HG03565 (cell line): ENCODE data around the gene RDH13.

ENCODE experiments used
- ATAC-seq: cut with Tn5 transposase; IDR thresholded peaks from one replicate; pipeline ENCODE4 v1.9.1; 2021; ENCODE audit warnings: mild to moderate bottlenecking, moderate library complexity; ENCODE audit not compliant: unreplicated experiment

RDH13 gene

DNA sequence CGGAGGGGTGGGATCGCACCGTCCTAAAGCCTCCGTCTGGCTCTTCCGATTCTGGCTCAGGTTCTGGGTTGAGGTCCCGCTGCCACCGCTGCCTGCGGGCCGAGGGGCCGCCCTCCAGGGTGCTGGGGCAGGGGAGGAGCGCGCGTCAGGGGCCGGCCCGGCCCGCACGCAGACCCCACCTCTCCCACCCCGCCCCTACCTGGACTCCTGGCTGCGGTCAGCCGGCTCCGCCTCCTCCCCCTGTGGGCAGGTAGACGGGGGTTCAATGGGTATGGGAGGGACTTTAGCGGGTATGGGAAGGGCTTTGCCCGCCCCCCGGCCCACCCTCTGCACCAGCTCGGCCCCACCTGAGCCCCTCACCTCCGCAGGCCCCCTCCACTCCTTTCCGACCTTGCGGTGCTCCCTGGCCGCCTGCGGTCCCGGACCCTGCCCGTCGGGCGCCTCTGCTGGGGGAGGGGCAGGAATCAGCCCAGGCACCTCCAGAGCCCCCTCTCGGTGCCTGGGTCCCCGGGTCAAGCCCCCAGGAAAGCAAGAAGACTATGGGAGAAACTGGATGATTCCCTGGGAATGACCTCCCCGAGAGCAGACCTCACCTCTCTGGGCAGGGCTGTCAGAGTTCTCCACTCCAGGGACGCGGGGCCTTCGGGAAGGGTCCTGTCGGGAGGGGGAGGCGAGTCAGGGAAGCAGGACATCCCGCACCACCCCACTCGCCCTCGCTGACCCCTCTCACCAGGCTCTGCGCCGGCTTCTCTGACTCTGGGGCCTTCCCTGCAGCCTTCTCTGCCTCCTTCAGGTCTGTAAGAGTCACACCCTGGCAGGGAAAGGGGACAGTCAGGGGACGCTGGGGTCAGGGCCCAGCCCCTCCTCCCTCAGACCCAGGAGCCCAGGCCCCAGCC, 29.7 kb upstream of the RDH13 start:
- no peak for ATAC-seq

DNA sequence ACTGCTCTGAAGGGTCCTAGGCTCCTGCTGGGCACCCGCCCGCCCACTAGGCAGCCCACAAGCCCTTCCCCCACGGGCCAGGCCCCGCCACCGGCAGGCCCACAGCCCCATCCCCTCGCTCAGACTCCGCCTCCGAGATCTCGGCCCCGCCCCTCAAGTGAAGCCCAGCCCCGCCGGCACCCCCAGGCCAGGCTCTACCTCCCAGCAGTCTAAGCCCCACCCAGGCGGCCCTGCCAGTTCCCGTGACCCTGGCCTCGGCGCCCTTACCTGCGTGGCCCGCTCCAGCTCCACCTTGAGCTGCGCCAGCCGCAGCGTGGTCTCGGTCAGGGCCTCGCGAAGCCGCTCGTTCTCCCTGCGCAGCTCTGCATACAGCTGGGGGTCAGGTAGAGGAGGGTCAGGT, 29.0 kb upstream of the RDH13 start:
- no peak for ATAC-seq

- ATAC-seq = no peak
These were observed 28.4 kb upstream of the RDH13 start for GRCh38 chr19:55091126-55091910.

DNA sequence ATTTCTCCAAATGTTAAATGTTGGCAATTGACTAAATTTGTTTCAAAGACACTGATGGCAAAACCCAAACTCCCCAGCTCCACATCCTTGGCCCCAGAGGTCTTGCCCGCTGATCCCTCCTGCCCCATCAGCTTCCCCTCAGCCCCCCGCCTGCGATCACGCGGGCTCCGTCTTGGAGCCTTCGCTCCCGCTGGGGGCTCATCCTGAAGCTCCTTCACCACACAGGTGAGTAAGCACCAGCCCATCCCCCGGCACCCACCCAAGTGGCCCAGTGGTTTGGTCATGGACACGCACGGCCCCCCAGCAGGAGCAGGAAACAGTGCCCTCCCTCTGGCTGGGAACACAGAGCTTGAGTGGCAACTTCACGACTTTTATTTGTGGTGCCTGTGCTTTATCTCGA, 27.6 kb upstream of the RDH13 start:
- ATAC-seq = no peak

- ATAC-seq = no peak
These were observed 26.5 kb upstream of the RDH13 start for GRCh38 chr19:55089342-55089944.

DNA sequence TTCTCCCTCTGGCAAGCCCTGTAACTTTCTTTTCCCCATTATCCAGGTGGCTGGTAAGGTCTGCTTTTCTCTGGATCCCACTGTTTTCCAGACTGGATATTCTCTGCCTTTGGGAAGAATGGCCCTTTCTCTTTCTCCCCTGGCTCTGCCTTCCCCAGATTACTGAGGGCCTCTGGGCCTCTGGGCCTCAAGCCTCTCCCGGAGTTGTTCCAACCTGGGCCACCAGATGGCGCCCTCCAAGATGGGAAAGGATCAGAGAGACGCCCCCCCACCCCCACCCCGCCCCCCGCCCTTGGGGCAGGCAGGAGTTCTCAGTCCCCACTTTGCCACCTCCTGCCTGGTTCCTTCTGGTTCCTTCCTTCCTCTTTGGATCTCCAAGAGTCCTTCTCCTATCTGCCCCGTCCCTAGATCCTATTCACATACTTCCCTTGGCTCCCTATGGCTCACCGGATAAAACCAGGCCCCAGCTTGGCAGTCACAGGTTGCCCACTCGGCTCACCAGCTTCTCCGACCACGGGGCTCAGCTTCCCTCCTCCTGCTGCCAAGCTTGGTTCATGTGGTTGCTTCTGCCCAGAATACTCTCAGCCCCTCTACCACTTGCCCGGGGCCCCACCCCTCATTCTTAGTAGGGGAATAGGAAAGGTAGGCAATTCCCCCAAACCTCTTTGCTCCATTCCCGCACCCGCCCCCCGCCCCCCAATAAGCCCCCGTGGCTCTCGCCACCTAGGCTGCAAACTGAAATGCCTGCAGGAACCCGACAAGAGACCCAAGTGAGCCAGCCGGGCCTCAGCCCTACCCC, 25.8 kb upstream of the RDH13 start:
- no peak for ATAC-seq

DNA sequence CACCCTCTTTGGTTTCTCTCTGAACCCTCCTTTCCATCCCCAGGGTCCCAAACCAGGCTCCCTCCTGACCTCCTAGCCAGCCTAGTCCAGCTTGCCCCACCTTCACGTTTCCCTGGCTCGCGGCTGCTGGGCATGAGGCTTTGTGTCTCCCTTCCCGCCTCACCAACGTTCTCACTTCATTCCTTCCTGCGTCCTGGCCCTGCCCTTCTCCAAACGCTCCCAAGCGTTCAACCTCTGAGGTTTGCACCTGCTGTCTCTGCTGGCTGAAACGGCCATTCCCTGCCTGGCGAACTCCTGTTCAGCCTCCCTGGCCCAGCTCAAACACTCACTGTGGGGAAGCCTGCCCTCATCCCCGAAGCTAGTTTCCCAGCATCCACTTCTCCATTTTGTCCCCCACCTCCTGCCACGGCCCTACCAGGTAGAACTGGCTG, 25.1 kb upstream of the RDH13 start:
- no peak for ATAC-seq

GRCh38 chr19:55087542-55087901, 24.6 kb upstream of the RDH13 start:
- ATAC-seq = no peak

DNA sequence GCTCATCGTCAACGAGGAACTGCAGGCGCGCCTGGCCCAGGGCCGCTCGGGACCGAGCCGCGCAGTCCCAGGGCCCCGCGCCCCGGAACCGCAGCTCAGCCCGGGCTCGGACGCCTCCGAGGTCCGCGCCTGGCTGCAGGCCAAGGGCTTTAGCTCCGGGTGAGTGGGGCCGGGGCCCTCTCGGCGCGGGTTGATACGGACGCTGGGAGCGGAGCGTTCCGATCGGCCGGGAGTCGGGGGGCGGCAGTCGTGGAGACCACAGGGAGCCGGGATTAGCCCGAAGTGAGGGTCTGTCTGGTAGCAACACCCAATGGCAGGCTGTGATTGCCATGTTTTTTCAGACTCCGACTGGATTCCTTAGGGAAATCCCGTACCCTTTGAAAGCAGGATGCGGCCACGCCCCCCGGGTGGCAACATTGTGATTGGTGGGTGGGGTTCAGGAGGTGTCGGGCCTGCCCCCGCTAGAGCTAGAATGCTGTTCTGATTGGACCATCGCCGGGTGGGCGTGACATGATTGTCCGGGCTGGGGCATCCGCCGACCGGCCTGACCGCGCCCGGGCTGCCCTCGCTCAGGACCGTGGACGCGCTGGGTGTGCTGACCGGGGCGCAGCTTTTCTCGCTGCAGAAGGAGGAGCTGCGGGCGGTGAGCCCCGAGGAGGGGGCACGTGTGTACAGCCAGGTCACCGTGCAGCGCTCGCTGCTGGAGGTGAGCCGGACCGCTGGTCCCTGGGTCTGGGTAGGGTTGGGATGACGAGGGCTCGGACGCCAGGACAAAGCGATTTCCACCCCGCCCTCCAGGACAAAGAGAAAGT, 24.0 kb upstream of the RDH13 start:
- ATAC-seq = no peak

- no peak for ATAC-seq
These were observed 23.2 kb upstream of the RDH13 start for GRCh38 chr19:55085923-55086715.

- no peak for ATAC-seq
These were observed 21.5 kb upstream of the RDH13 start for GRCh38 chr19:55084416-55084815.

DNA sequence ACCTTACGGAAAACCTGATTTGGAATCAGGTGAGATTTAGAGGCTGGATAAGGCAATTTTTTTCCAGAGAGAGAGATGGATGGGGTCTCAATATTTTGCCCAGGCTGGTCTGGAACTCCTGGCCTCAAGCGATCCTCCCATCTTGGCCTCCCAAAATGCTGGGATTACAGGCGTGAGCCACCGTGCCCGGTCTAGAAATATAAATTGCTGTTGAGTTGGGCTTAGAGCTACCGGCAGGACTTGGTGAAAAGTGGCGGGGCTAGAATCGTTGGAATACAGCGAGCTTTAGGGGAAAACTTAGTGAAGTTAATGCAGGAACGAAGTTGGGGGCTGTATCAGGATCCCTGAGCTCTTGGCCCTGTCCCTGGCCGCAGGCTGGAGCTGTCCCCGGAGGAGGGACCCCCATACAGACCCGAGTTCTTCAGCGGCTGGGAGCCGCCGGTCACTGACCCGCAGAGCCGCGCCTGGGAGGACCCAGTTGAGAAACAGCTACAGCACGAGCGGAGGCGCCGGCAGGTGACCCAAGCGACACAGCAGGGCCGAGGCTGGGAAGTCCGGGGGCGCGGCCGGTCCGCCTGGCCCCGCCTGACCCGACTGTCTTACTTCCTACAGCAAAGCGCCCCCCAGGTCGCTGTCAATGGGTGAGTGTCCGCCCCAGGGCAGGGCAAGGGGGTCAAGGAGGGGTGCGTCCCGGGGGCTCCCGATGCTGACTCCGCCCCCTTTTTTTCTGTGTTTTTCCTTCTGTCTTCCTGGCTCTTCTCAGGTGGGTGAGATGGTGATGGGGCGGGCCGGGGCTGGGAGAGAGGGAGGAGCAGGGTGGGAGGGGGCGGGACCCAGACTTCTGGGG, 20.3 kb upstream of the RDH13 start:
- ATAC-seq = no peak

DNA sequence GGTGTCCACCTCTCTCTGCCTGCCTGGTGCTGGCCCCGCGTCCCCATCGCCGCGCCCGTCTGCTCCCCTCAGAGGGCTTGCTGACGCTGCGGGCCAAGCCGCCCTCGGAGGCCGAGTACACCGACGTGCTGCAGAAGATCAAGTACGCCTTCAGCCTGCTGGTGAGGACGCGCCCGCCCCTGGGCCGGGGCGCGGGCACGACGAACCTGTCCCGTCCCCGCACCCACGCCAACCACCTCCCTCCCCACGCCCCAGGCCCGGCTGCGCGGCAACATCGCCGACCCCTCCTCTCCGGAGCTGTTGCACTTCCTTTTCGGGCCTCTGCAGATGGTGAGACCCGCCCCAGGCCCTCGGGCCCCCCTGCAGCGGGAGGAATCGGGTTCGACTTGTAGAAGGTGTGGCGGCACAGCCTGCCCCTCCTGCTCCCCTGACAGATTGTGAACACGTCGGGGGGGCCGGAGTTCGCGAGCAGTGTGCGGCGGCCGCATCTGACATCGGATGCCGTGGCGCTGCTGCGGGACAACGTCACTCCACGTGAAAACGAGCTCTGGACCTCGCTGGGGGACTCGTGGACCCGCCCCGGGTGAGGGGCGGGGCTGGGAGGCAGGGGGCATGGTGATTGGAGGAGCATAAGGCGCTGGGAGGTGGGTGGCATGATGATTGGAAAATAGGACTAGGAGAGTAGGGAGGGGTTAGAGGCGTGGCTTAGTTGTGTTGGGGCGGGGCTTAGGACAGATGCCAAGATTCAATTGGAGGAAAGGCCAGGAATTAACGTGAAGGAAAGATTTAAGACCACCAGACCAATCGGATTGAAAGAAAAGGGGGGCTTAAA, 19.3 kb upstream of the RDH13 start:
- ATAC-seq = no peak

DNA sequence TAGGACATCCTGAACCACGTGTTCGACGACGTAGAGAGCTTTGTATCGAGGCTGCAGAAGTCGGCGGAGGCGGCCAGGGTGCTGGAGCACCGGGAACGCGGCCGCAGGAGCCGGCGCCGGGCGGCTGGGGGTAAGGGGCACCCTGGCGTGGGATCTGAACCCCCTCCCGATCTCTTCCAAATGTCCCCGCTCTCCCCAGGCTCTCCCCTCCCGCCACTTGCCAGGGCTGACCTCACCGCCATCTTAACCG, 18.7 kb upstream of the RDH13 start:
- no peak for ATAC-seq

- ATAC-seq = no peak
These were observed 18.2 kb upstream of the RDH13 start for GRCh38 chr19:55080968-55081769.

DNA sequence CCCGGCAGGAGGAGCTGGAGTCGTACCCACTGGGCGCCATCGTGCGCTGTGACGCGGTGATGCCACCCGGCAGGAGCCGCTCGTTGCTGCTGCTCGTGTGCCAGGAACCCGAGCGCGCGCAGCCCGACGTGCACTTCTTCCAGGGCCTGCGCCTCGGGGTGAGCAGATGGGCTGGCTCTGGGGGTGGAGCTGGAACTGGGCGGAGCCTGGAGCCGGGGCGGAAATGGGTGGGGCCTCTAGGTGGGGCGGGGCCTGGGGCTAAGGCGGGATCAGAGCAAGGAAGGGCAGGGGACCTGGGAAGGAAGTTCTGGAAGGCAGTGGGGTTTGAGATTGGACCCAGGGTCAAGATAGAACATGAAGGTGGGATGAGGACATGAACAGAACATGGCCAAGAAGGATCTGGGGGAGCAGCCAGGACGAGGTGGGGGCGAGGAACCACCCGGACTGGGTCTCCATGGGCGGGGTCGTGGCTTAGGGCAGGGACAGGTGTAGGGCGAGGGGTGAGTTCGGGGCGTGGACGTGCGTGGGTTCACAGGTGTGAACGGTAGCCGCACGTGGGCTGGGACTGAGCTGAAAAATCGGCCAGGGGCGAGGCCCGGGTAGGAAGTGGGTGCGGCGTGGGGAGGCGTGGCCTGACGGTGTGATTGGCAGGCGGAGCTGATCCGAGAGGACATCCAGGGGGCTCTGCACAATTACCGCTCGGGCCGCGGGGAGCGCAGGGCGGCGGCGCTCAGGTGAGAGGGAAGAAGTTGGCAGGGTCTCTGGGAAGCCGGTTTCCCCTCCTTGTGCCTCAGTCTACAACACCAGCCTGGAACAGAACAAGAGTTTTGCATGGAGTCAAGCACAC, 17.4 kb upstream of the RDH13 start:
- ATAC-seq = no peak
